ENCODE measurements around the gene INCA1.
A peak's percentile ranks its signal among the peaks of the same experiment; 100 is the strongest.

Gene INCA1

DNA sequence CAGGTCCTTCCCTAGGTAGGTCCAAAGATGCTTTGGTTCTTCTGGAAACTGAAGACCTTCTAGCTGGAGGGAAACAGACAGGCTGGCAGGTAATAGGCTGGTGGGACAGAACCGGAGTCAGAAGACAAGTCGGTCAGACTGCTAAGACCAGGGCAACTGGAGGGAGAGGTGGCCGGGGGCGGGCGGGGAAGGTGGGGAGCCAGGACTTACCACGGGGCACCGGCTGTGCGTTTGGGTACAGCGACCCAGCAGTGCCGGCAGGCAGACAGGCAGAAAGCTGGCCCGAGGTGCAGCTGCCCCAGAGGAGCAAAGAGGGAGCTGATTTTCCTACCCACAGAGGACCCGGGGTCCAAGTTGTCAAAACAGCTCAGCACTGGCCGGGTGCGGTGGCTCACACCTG lies 37.3 kb upstream of the INCA1 start:
- no peak overlapping the region for H2AFZ ChIP-seq (ENCODE audit: low read length)
- TF ChIP-seq EZH2 (IDR thresholded peaks at IDR 0.05; ENCODE audit: borderline replicate concordance, low read length) = no peak
- TF ChIP-seq, protein P1, sequence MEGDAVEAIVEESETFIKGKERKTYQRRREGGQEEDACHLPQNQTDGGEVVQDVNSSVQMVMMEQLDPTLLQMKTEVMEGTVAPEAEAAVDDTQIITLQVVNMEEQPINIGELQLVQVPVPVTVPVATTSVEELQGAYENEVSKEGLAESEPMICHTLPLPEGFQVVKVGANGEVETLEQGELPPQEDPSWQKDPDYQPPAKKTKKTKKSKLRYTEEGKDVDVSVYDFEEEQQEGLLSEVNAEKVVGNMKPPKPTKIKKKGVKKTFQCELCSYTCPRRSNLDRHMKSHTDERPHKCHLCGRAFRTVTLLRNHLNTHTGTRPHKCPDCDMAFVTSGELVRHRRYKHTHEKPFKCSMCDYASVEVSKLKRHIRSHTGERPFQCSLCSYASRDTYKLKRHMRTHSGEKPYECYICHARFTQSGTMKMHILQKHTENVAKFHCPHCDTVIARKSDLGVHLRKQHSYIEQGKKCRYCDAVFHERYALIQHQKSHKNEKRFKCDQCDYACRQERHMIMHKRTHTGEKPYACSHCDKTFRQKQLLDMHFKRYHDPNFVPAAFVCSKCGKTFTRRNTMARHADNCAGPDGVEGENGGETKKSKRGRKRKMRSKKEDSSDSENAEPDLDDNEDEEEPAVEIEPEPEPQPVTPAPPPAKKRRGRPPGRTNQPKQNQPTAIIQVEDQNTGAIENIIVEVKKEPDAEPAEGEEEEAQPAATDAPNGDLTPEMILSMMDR (IDR thresholded peaks at IDR 0.05; ENCODE audit: low read length) = no peak
- H3K27ac ChIP-seq (ENCODE audit: low read depth, low read length, poor library complexity, severe bottlenecking) = no peak overlapping the region
- H3K9me3 ChIP-seq (ENCODE audit: low read length) = no peaks in the 10 kb centered on the region
- no peaks in the 10 kb centered on the region for H3F3A ChIP-seq (ENCODE audit: insufficient read depth, low read length)
- H3K36me3 ChIP-seq (ENCODE audit: insufficient read depth, low read length) = no peaks in the 10 kb centered on the region
- H3K4me2 ChIP-seq (ENCODE audit: low read length) = peak overlapping the region; percentile 22; the same call in 1 of the 2 replicates
- peaks cover 25% of the 10 kb centered on the region for H3K4me1 ChIP-seq (ENCODE audit: insufficient read depth, low read length, severe bottlenecking)
- H3K9ac ChIP-seq (ENCODE audit: low read length) = no peak overlapping the region
- H4K20me1 ChIP-seq (ENCODE audit: insufficient read depth, low read length) = no peaks in the 10 kb centered on the region
- H3K4me3 ChIP-seq (ENCODE audit: low read depth, low read length, poor library complexity, severe bottlenecking) = peak overlapping the region; percentile 28
- no peaks in the 10 kb centered on the region for H3K9me2 ChIP-seq (ENCODE audit: low read depth, low read length)
- H3K27me3 ChIP-seq (ENCODE audit: insufficient read depth, low read length) = no peaks in the 10 kb centered on the region
- no peaks in the 10 kb centered on the region for H3K79me2 ChIP-seq (ENCODE audit: insufficient read depth, low read length)

- H3K9me2 ChIP-seq (ENCODE audit: low read depth, low read length) = no peaks in the 10 kb centered on the region
- H3F3A ChIP-seq (ENCODE audit: insufficient read depth, low read length) = no peaks in the 10 kb centered on the region
- no peak overlapping the region for H3K4me3 ChIP-seq (ENCODE audit: low read depth, low read length, poor library complexity, severe bottlenecking)
- H3K4me1 ChIP-seq (ENCODE audit: insufficient read depth, low read length, severe bottlenecking) = peaks cover 25% of the 10 kb centered on the region
- no peak overlapping the region for H2AFZ ChIP-seq (ENCODE audit: low read length)
- no peak overlapping the region for H3K4me2 ChIP-seq (ENCODE audit: low read length)
- H3K27me3 ChIP-seq (ENCODE audit: insufficient read depth, low read length) = no peaks in the 10 kb centered on the region
- H3K36me3 ChIP-seq (ENCODE audit: insufficient read depth, low read length) = no peaks in the 10 kb centered on the region
- H3K79me2 ChIP-seq (ENCODE audit: insufficient read depth, low read length) = no peaks in the 10 kb centered on the region
- TF ChIP-seq, protein P1 (IDR thresholded peaks at IDR 0.05; ENCODE audit: low read length) = no peak
- TF ChIP-seq EZH2 (IDR thresholded peaks at IDR 0.05; ENCODE audit: borderline replicate concordance, low read length) = no peak
- H3K9ac ChIP-seq (ENCODE audit: low read length) = no peak overlapping the region
- no peak overlapping the region for H3K27ac ChIP-seq (ENCODE audit: low read depth, low read length, poor library complexity, severe bottlenecking)
- H4K20me1 ChIP-seq (ENCODE audit: insufficient read depth, low read length) = no peaks in the 10 kb centered on the region
- H3K9me3 ChIP-seq (ENCODE audit: low read length) = no peaks in the 10 kb centered on the region
These were observed 36.7 kb upstream of the INCA1 start for GRCh38 chr17:5034063-5034462.

GRCh38 chr17:5033352-5034015 lies 36.2 kb upstream of the INCA1 start:
- no peaks in the 10 kb centered on the region for H3K27me3 ChIP-seq (ENCODE audit: insufficient read depth, low read length)
- H3K9ac ChIP-seq (ENCODE audit: low read length) = no peak overlapping the region
- no peak overlapping the region for H2AFZ ChIP-seq (ENCODE audit: low read length)
- H3K4me2 ChIP-seq (ENCODE audit: low read length) = no peak overlapping the region
- H3K27ac ChIP-seq (ENCODE audit: low read depth, low read length, poor library complexity, severe bottlenecking) = no peak overlapping the region
- H3K9me3 ChIP-seq (ENCODE audit: low read length) = no peaks in the 10 kb centered on the region
- TF ChIP-seq, protein P1 (IDR thresholded peaks at IDR 0.05; ENCODE audit: low read length) = no peak
- TF ChIP-seq EZH2 (IDR thresholded peaks at IDR 0.05; ENCODE audit: borderline replicate concordance, low read length) = no peak
- H3K36me3 ChIP-seq (ENCODE audit: insufficient read depth, low read length) = no peaks in the 10 kb centered on the region
- no peaks in the 10 kb centered on the region for H3F3A ChIP-seq (ENCODE audit: insufficient read depth, low read length)
- peaks cover 25% of the 10 kb centered on the region for H3K4me1 ChIP-seq (ENCODE audit: insufficient read depth, low read length, severe bottlenecking)
- no peaks in the 10 kb centered on the region for H4K20me1 ChIP-seq (ENCODE audit: insufficient read depth, low read length)
- no peak overlapping the region for H3K4me3 ChIP-seq (ENCODE audit: low read depth, low read length, poor library complexity, severe bottlenecking)
- H3K9me2 ChIP-seq (ENCODE audit: low read depth, low read length) = no peaks in the 10 kb centered on the region
- H3K79me2 ChIP-seq (ENCODE audit: insufficient read depth, low read length) = no peaks in the 10 kb centered on the region
